Fibroblast of lung (primary cell): Measurements from ENCODE around the gene DIAPH1. TPM values are rescaled to one million over a fixed set of nuclear protein-coding genes. Genes with fewer than 3 reads are reported as not detected.
A peak's percentile ranks its signal among the peaks of the same experiment; 100 is the strongest.

ENCODE experiments used
- DNase-seq, 2 donors: peaks; one replicate each; pipeline versions ENCODE4 v3.0.0 to v3.0.0-alpha.2; 2010; ENCODE audit warnings: low read depth in 2 of 2
- H2AFZ ChIP-seq: 2 replicates; pipeline ENCODE4 v1.5.1; 2012; ENCODE audit warnings: low read length, control low read depth, inconsistent platforms
- H3K27ac ChIP-seq: 2 replicates; pipeline ENCODE4 v1.5.1; 2011; ENCODE audit warnings: low read length, control low read depth; ENCODE audit not compliant: insufficient read depth
- H3K27me3 ChIP-seq: 2 replicates; pipeline ENCODE4 v1.5.1; 2011; ENCODE audit warnings: mild to moderate bottlenecking, low read length; ENCODE audit not compliant: control insufficient read depth, insufficient read depth
- H3K36me3 ChIP-seq: 2 replicates; pipeline ENCODE4 v1.5.1; 2011; ENCODE audit warnings: low read length; ENCODE audit not compliant: control insufficient read depth, insufficient read depth
- H3K4me1 ChIP-seq: 2 replicates; pipeline ENCODE4 v1.5.1; 2011; ENCODE audit warnings: low read length; ENCODE audit not compliant: control insufficient read depth, insufficient read depth; ENCODE audit errors: extremely low read depth
- H3K4me2 ChIP-seq: 2 replicates; pipeline ENCODE4 v1.5.1; 2011; ENCODE audit warnings: low read length, control low read depth; ENCODE audit not compliant: insufficient read depth; ENCODE audit errors: extremely low read depth
- H3K4me3 ChIP-seq, 4 experiments: fragments of 200-600 bp in 1 of 4; sonication (generic) in 1 of 4; replicated peaks in 1 of 4; 2 replicates each; pipeline ENCODE4 v1.5.1; 2011 to 2016; ENCODE audit warnings: low read length in 4 of 4, low read depth in 3 of 4, mild to moderate bottlenecking in 3 of 4, control low read depth in 2 of 4, inconsistent platforms in 1 of 4, mixed read lengths in 1 of 4; ENCODE audit not compliant: insufficient read depth in 1 of 4; ENCODE audit errors: control extremely low read depth in 1 of 4
- H3K79me2 ChIP-seq: 2 replicates; pipeline ENCODE4 v1.5.1; 2012; ENCODE audit warnings: mild to moderate bottlenecking, low read length, inconsistent platforms; ENCODE audit not compliant: control insufficient read depth, insufficient read depth
- H3K9ac ChIP-seq: 2 replicates; pipeline ENCODE4 v1.5.1; 2011; ENCODE audit warnings: mild to moderate bottlenecking, low read length, control low read depth; ENCODE audit not compliant: insufficient read depth
- H3K9me3 ChIP-seq: 2 replicates; pipeline ENCODE4 v1.5.1; 2012; ENCODE audit warnings: low read depth, low read length; ENCODE audit not compliant: control insufficient read depth, insufficient read depth
- H4K20me1 ChIP-seq: 2 replicates; pipeline ENCODE4 v1.5.1; 2011; ENCODE audit warnings: low read length; ENCODE audit not compliant: control insufficient read depth, insufficient read depth; ENCODE audit errors: extremely low read depth
- EZH2 ChIP-seq: IDR thresholded peaks from 2 replicates; pipeline ENCODE4 v1.5.1; 2012; ENCODE audit warnings: low read length, control low read depth, mild to moderate bottlenecking; ENCODE audit errors: missing control alignments
- polyA plus RNA-seq, 2 donors: library from polyadenylated mRNA; depleted of rRNA in 1 of 2; stranded (reverse) in 1 of 2; unstranded in 1 of 2; fragments of >200 nt; gene quantifications; 2 replicates each; pipeline ENCODE4 v1.2.1, GENCODE V29; 2011 to 2012; ENCODE audit warnings: missing spikeins in 1 of 2
- total RNA-seq: library from RNA; depleted of rRNA; stranded (reverse); fragments of >200 nt; gene quantifications from 2 replicates; pipeline ENCODE4 v1.2.1, GENCODE V29; 2014
- TF ChIP-seq, protein P1 (sequence below), 2 donors: IDR thresholded peaks in 1 of 2; conservative IDR thresholded peaks in 1 of 2; 1 replicate in 1 of 2; 2 replicates in 1 of 2; pipeline ENCODE4 v1.5.1; 2011 to 2012; ENCODE audit warnings: low read length in 2 of 2, control low read depth in 1 of 2, inconsistent platforms in 1 of 2, low read depth in 1 of 2, mild to moderate bottlenecking in 1 of 2

DIAPH1 gene
- total and polyA plus RNA-seq, 2 donors (not counting 1 experiment from before 2014, with no cell fraction given): 21.1 to 30.9 TPM

DNA sequence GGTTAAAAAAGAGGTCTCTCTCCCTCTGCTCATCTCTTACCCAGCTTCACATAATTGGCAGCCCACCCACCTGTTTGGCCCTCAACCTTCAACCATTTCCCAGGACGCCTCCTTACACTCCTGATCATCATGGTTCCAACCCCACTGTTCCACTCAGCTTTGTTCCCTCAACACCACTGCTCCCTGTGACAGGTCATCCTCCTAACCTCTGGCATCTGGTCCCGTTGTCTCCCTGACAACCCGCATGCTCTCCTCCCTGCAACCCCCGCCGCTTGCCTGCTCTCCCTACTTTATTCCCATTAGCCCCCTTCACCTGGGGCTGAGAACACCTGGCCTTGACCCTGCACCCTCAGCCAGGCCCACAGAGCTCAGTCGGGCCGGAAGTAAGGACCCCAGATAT, 117.0 kb downstream of the DIAPH1 start:
- H3K27me3 ChIP-seq: no peaks in the 10 kb centered on the region
- H3K9ac ChIP-seq: no peak overlapping the region
- H3K36me3 ChIP-seq: peaks cover 7% of the 10 kb centered on the region
- H3K4me2 ChIP-seq: no peak overlapping the region
- DNase-seq: no peak
- no peaks in the 10 kb centered on the region for H3K9me3 ChIP-seq
- H3K27ac ChIP-seq: no peak overlapping the region
- no peak for TF ChIP-seq EZH2
- TF ChIP-seq, protein P1, sequence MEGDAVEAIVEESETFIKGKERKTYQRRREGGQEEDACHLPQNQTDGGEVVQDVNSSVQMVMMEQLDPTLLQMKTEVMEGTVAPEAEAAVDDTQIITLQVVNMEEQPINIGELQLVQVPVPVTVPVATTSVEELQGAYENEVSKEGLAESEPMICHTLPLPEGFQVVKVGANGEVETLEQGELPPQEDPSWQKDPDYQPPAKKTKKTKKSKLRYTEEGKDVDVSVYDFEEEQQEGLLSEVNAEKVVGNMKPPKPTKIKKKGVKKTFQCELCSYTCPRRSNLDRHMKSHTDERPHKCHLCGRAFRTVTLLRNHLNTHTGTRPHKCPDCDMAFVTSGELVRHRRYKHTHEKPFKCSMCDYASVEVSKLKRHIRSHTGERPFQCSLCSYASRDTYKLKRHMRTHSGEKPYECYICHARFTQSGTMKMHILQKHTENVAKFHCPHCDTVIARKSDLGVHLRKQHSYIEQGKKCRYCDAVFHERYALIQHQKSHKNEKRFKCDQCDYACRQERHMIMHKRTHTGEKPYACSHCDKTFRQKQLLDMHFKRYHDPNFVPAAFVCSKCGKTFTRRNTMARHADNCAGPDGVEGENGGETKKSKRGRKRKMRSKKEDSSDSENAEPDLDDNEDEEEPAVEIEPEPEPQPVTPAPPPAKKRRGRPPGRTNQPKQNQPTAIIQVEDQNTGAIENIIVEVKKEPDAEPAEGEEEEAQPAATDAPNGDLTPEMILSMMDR (conservative IDR thresholded peaks at IDR 0.05 in 1 of 2, IDR thresholded peaks at IDR 0.05 in 1 of 2; ENCODE audit: low read depth in 1 of 2, low read length in 2 of 2): no peak
- no peak overlapping the region for H3K4me3 ChIP-seq
- H4K20me1 ChIP-seq: no peaks in the 10 kb centered on the region
- no peaks in the 10 kb centered on the region for H3K79me2 ChIP-seq
- no peak overlapping the region for H2AFZ ChIP-seq
- peaks cover 2% of the 10 kb centered on the region for H3K4me1 ChIP-seq

DNA sequence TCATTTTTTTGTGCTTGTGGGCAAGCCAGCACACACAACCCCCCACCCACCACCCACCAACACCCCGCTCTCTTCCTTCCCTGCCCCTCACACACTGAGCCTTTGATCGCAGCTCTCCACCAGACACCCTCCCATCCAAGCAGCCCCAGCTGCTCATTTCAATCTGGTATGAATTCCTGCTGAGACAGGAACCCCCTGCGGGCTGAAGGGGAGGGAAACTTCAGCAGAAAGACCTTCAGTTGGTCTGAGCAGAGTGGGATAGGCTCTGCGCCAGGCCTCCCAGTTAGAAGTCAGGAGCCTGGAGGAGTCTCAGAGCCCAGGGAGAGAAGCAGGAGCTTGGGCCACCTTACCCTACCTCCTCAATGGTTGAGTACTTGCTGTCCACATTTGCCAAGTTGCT, 122.8 kb downstream of the DIAPH1 start:
- no peak overlapping the region for H3K4me2 ChIP-seq

DNA sequence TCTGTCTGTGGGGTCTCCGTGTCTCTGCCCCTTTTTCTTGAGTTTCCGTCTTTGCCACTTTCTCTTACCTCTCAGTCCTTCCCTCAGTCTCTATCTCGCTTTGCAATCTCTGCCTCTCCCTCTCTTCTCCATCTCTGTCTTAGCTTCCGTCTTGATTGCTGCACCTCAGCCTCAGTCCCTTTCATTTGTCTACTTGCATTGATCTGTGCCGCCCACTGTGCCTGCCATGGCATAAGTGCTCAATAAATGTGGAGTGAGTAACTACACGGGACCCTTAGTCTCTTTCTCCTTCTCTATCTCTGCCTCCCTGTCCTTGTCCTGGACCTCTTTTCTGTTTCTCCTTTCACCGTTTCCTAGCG, 123.4 kb downstream of the DIAPH1 start:
- Histone ChIP-seq H4K20me1 (no peaks in the 10 kb centered on the region), H3K4me2 (no peak overlapping the region), H3K36me3 (peaks cover 16% of the 10 kb centered on the region), H3K79me2 (peaks cover 13% of the 10 kb centered on the region), H3K27ac (no peak overlapping the region), H3K27me3 (no peaks in the 10 kb centered on the region), H3K9ac (no peak overlapping the region), H3K4me3 (no peak overlapping the region), H3K9me3 (no peaks in the 10 kb centered on the region), H2AFZ (no peak overlapping the region), H3K4me1 (peaks cover 9% of the 10 kb centered on the region)
- TF ChIP-seq EZH2: no peak
- TF ChIP-seq, protein P1 (conservative IDR thresholded peaks at IDR 0.05 in 1 of 2, IDR thresholded peaks at IDR 0.05 in 1 of 2; ENCODE audit: low read depth in 1 of 2, low read length in 2 of 2): no peak
- DNase-seq: no peak

More for the DNA sequence above, 122.8 kb downstream of the DIAPH1 start:
- Histone ChIP-seq H3K36me3 (peaks cover 15% of the 10 kb centered on the region), H3K27me3 (no peaks in the 10 kb centered on the region), H3K9ac (no peak overlapping the region), H3K4me3 (no peak overlapping the region), H3K4me1 (peaks cover 9% of the 10 kb centered on the region), H2AFZ (no peak overlapping the region), H4K20me1 (no peaks in the 10 kb centered on the region), H3K27ac (no peak overlapping the region), H3K9me3 (no peaks in the 10 kb centered on the region), H3K79me2 (peaks cover 7% of the 10 kb centered on the region)
- TF ChIP-seq, protein P1 (conservative IDR thresholded peaks at IDR 0.05 in 1 of 2, IDR thresholded peaks at IDR 0.05 in 1 of 2; ENCODE audit: low read depth in 1 of 2, low read length in 2 of 2): no peak
- TF ChIP-seq EZH2: no peak
- DNase-seq: peak in 1 of 2 donors; percentile 65
